A549 (cell line): Measurements from ENCODE around the gene PANK2. TPM values are rescaled to one million over a fixed set of nuclear protein-coding genes. Genes with fewer than 3 reads are reported as not detected.
"Not testable (repeated sequence)": the region's sequence is repeated elsewhere in the genome, so short reads cannot be mapped to it uniquely, and the experiment has no call there.

ENCODE experiments used
- ATAC-seq, 2 experiments: fragments of 200-7000 bp in 1 of 2; fragments of >200 bp in 1 of 2; cut with Nextera tagmentation in 1 of 2; cut with Tn5 transposase in 1 of 2; 3 replicates each; pipeline versions ENCODE4 v1.8.0 to v1.9.1; 2018 to 2020; ENCODE audit warnings: mild to moderate bottlenecking in 1 of 2, moderate library complexity in 1 of 2
- CTCF ChIA-PET: fragments of 300-600 bp; sonication (Branson Sonifier 250); formaldehyde crosslinking; extraction: SDS; loops from one replicate; lab custom pipeline; 2021; ENCODE audit warnings: antibody characterized with exemption, inconsistent platforms; lab: Yijun Ruan, JAX
- POLR2A ChIA-PET: fragments of 350-600 bp; formaldehyde crosslinking; extraction: SDS; loops from one replicate; lab custom pipeline; 2021; ENCODE audit warnings: antibody characterized with exemption, inconsistent platforms; lab: Yijun Ruan, JAX
- DNase-seq, 2 experiments: peaks; one replicate each; pipeline versions ENCODE4 v3.0.0 to v3.0.0-alpha.2; 2011 to 2016; ENCODE audit warnings: low read depth in 1 of 2, low spot score in 1 of 2
- FAIRE-seq: peaks from 2 replicates; lab custom pipeline; 2011; peaks lifted over from hg19 to GRCh38; lab: Jason Lieb, UNC
- H3K27ac ChIP-seq, 2 experiments: fragments of >200 bp; sonication (Bioruptor Twin); formaldehyde crosslinking; 3 replicates each; pipeline ENCODE4 v1.5.1; 2016 to 2017
- H3K4me1 ChIP-seq: fragments of >200 bp; sonication (Bioruptor Twin); formaldehyde crosslinking; 3 replicates; pipeline ENCODE4 v1.6.1; 2016
- H3K4me2 ChIP-seq: fragments of >200 bp; sonication (Bioruptor Twin); formaldehyde crosslinking; 3 replicates; pipeline ENCODE4 v1.6.1; 2016
- H3K4me3 ChIP-seq: fragments of >200 bp; sonication (Bioruptor Twin); formaldehyde crosslinking; 3 replicates; pipeline ENCODE4 v1.5.1; 2016
- H3K9me3 ChIP-seq: fragments of >200 bp; sonication (Bioruptor Twin); formaldehyde crosslinking; 3 replicates; pipeline ENCODE4 v1.6.1; 2016
- CBX8 ChIP-seq: fragments of 200-600 bp; sonication (generic); IDR thresholded peaks from 2 replicates; pipeline ENCODE4 v1.6.1; 2016
- CTCF ChIP-seq: fragments of >200 bp; sonication (Bioruptor Twin); formaldehyde crosslinking; IDR thresholded peaks from 3 replicates; pipeline ENCODE4 v1.5.1; 2016
- EHF ChIP-seq: fragments of 250-450 bp; sonication (Bioruptor Pico); IDR thresholded peaks from 2 replicates; pipeline ENCODE4 v1.5.0; 2020; ENCODE audit warnings: mild to moderate bottlenecking
- ELK1 ChIP-seq: fragments of 150-350 bp; IDR thresholded peaks from 2 replicates; pipeline ENCODE4 v1.6.1; 2014; ENCODE audit warnings: low read depth, mild to moderate bottlenecking, low read length
- FOSL2 ChIP-seq, 2 experiments: fragments of 450-650 bp in 1 of 2; fragments of >200 bp in 1 of 2; sonication (Bioruptor Twin) in 1 of 2; formaldehyde crosslinking; IDR thresholded peaks; 2 replicates each; pipeline versions ENCODE4 v1.5.0 to v1.6.1; 2016 to 2020; ENCODE audit warnings: mild to moderate bottlenecking in 1 of 2, moderate library complexity in 1 of 2
- HEYL ChIP-seq: fragments of 250-450 bp; sonication (Bioruptor Pico); IDR thresholded peaks from 2 replicates; pipeline ENCODE4 v1.8.0; 2021; ENCODE audit warnings: mild to moderate bottlenecking, moderate library complexity
- KDM1A ChIP-seq: fragments of 200-600 bp; sonication (generic); IDR thresholded peaks from 2 replicates; pipeline ENCODE4 v1.6.1; 2016; ENCODE audit warnings: low read depth, mild to moderate bottlenecking
- MAFK ChIP-seq: fragments of 450-650 bp; IDR thresholded peaks from 2 replicates; pipeline ENCODE4 v1.6.1; 2014; ENCODE audit not compliant: partially characterized antibody
- MAX ChIP-seq: IDR thresholded peaks from 2 replicates; pipeline ENCODE4 v1.6.1; 2012
- MYC ChIP-seq: IDR thresholded peaks from 2 replicates; pipeline ENCODE4 v1.6.1; 2012; ENCODE audit warnings: mild to moderate bottlenecking, inconsistent platforms, low read length, improper control_type of control experiment, borderline replicate concordance
- NFE2L2 ChIP-seq: fragments of 150-350 bp; conservative IDR thresholded peaks from 2 replicates; pipeline ENCODE4 v1.6.1; 2014; ENCODE audit warnings: low read length
- POLR2AphosphoS2 ChIP-seq: conservative IDR thresholded peaks from 2 replicates; pipeline ENCODE4 v1.6.1; 2012; ENCODE audit warnings: low read length, improper control_type of control experiment, inconsistent platforms
- RAD21 ChIP-seq, 2 experiments: fragments of >200 bp in 1 of 2; sonication (Bioruptor Twin) in 1 of 2; formaldehyde crosslinking in 1 of 2; IDR thresholded peaks in 1 of 2; conservative IDR thresholded peaks in 1 of 2; 2 replicates in 1 of 2; 3 replicates in 1 of 2; pipeline ENCODE4 v1.6.1; 2012 to 2018; ENCODE audit warnings: inconsistent platforms in 1 of 2
- RARB ChIP-seq: fragments of 250-450 bp; sonication (Bioruptor Pico); IDR thresholded peaks from 2 replicates; pipeline ENCODE4 v1.8.0; 2021; ENCODE audit warnings: mild to moderate bottlenecking, moderate library complexity
- RCOR1 ChIP-seq: fragments of 150-350 bp; IDR thresholded peaks from 2 replicates; pipeline ENCODE4 v1.6.1; 2014; ENCODE audit warnings: antibody characterized with exemption, low read length, low read depth
- REST ChIP-seq: fragments of 200-600 bp; sonication (generic); IDR thresholded peaks from 2 replicates; pipeline ENCODE4 v1.6.1; 2016; ENCODE audit warnings: antibody characterized with exemption, mild to moderate bottlenecking, moderate library complexity
- ZNF302 ChIP-seq: fragments of 250-450 bp; sonication (Bioruptor Pico); IDR thresholded peaks from 2 replicates; pipeline ENCODE4 v1.9.0; 2021; ENCODE audit warnings: inconsistent platforms, mild to moderate bottlenecking, moderate library complexity
- ZSCAN20 ChIP-seq: fragments of 250-450 bp; sonication (Bioruptor Pico); IDR thresholded peaks from 2 replicates; pipeline ENCODE4 v1.8.0; 2022; ENCODE audit warnings: mild to moderate bottlenecking, moderate library complexity
- WGBS: methylation state at CpG from one replicate; pipeline ENCODE4 v1.1.6; 2017; ENCODE audit errors: missing lambda C conversion rate; 5-methylcytosine and 5-hydroxymethylcytosine counted together
- polyA plus RNA-seq, 4 experiments: library from polyadenylated mRNA; depleted of rRNA in 3 of 4; stranded (reverse); fragments of >200 nt; fragmentation: RNase III in 1 of 4; extraction: RNeasy Plus Mini Kit Qiagen cat#74134 plus additional on column Dnase treatment in 1 of 4; gene quantifications; 2 replicates in 3 of 4; 3 replicates in 1 of 4; pipeline ENCODE4 v1.2.3, GENCODE V29; 2011 to 2017
- TF ChIP-seq, protein P1 (sequence below): fragments of 250-450 bp; sonication (Bioruptor Pico); IDR thresholded peaks from 2 replicates; pipeline ENCODE4 v1.5.0; 2020; ENCODE audit warnings: low read depth, mild to moderate bottlenecking, moderate library complexity

The PANK2 gene
- polyA plus RNA-seq, 2 of the 4 experiments (the other 2 are of a cell fraction), result 44.6 to 45.9 TPM

GRCh38 chr20:3876676-3877075, 12.5 kb upstream of the PANK2 start:
- H3K4me2 ChIP-seq, result no peak overlapping the region
- FAIRE-seq, result no peak
- H3K4me1 ChIP-seq, result no peaks in the 10 kb centered on the region
- POLR2A ChIA-PET, result no interaction called here
- CTCF ChIA-PET, result interaction anchor here (0.9 to 4.2 kb wide), 2 partner anchors 22 to 90 kb away, joined by 3 to 18 read pairs; partner anchors contain the start of gene CENPB
- no peak overlapping the region for H3K4me3 ChIP-seq
- ATAC-seq, result no peak
- no peak for DNase-seq
- TF ChIP-seq POLR2AphosphoS2 (peak; percentile 26; the same call in 1 of the 2 replicates), CBX8 (no peak)
- TF ChIP-seq, all 56 proteins: peak for 1
- Histone ChIP-seq H3K27ac (no peak overlapping the region), H3K9me3 (no peaks in the 10 kb centered on the region)

- not testable (repeated sequence) for FAIRE-seq, DNase-seq, H3K27ac ChIP-seq, H3K9me3 ChIP-seq, H3K4me1 ChIP-seq, ATAC-seq, H3K4me3 ChIP-seq, H3K4me2 ChIP-seq
- CTCF ChIA-PET, result interaction anchor here (0.7 to 4.2 kb wide), 7 partner anchors 9 to 199 kb away, joined by 3 to 18 read pairs (median 3); partner anchors contain the start of gene ADISSP
- POLR2A ChIA-PET, result interaction anchor here (1.0 kb wide), 1 partner anchor 24 kb away, joined by 3 read pairs; no protein-coding TSS in a partner anchor
- 89% methylated on average over 4 of the region's 4 CpGs for WGBS
Measured at GRCh38 chr20:3878921-3879274, 10.3 kb upstream of the PANK2 start.

DNA sequence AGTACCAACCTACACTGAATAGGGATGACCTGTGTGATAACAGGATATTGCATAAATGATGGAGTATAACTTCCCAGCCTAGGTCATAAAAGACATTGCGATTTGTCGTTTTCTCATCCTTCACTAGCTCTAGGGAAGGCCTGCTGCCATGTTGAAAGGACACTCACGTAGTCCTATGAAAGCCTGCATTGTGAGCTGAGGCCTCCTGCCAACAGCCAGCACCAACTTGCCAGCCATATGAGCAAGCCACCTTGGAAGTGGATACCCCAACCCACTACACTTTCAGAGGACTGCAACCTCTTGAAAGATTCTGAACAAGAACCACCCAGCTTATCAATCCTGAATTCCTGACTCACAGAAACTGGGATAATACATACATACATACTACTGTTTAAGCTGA, 3.5 kb upstream of the PANK2 start:
- no peak overlapping the region for H3K4me2 ChIP-seq
- no peaks in the 10 kb centered on the region for H3K9me3 ChIP-seq
- peaks cover 10% of the 10 kb centered on the region for H3K4me1 ChIP-seq
- TF ChIP-seq HEYL (CRISPR knock-in tag), result no peak
- no peak for TF ChIP-seq RCOR1
- TF ChIP-seq ZNF302 (CRISPR knock-in tag), result no peak
- no peak for TF ChIP-seq KDM1A
- TF ChIP-seq ELK1, result no peak
- TF ChIP-seq RAD21 (conservative IDR thresholded peaks at IDR 0.05 in 1 of 2, IDR thresholded peaks at IDR 0.05 in 1 of 2), result no peak
- TF ChIP-seq, protein P1, sequence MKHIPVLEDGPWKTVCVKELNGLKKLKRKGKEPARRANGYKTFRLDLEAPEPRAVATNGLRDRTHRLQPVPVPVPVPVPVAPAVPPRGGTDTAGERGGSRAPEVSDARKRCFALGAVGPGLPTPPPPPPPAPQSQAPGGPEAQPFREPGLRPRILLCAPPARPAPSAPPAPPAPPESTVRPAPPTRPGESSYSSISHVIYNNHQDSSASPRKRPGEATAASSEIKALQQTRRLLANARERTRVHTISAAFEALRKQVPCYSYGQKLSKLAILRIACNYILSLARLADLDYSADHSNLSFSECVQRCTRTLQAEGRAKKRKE, result no peak
- TF ChIP-seq CTCF, result no peak
- TF ChIP-seq NFE2L2, result no peak
- no peak for TF ChIP-seq FOSL2 (IDR thresholded peaks at IDR 0.05)
- no peak for TF ChIP-seq FOSL2 (CRISPR knock-in tag; IDR thresholded peaks at IDR 0.05)
- TF ChIP-seq EHF (CRISPR knock-in tag), result no peak
- no peak for TF ChIP-seq ZSCAN20 (CRISPR knock-in tag)
- no peak for TF ChIP-seq MYC
- no peak for TF ChIP-seq MAX
- TF ChIP-seq MAFK, result no peak
- no peak for TF ChIP-seq REST
- TF ChIP-seq RARB, result no peak
- WGBS, result 97% methylated on average over 3 of the region's 3 CpGs
- ATAC-seq (no peak), FAIRE-seq (no peak), DNase-seq (no peak)
- ChIA-PET CTCF (interaction anchor here (0.9 to 1.8 kb wide), 8 partner anchors 8 to 187 kb away, joined by 3 to 8 read pairs (median 4); partner anchors contain the start of gene AP5S1), POLR2A (no interaction called here)
- no peak overlapping the region for H3K4me3 ChIP-seq
- H3K27ac ChIP-seq, result no peak overlapping the region
